H1 (cell line): ENCODE data around the gene MLLT11. TPM values are rescaled to one million over a fixed set of nuclear protein-coding genes. Genes with fewer than 3 reads are reported as not detected.

Experiments used
- CTCF ChIA-PET: fragments of 300-600 bp; sonication (Branson Sonifier 250); formaldehyde crosslinking; loops from one replicate; lab custom pipeline; 2021; ENCODE audit not compliant: partially characterized antibody; lab: Charles Lee
- POLR2A ChIA-PET: fragments of 300-600 bp; sonication (Branson Sonifier 250); formaldehyde crosslinking; loops from one replicate; lab custom pipeline; 2021; ENCODE audit warnings: inconsistent platforms; ENCODE audit not compliant: partially characterized antibody; lab: Charles Lee
- DNase-seq, 2 experiments: peaks; one replicate each; pipeline versions ENCODE4 v3.0.0 to v3.0.0-alpha.2; 2010 to 2022; ENCODE audit warnings: low spot score in 2 of 2, low read depth in 1 of 2, mixed read lengths in 1 of 2
- FAIRE-seq: peaks from 2 replicates; lab custom pipeline; 2011; peaks lifted over from hg19 to GRCh38; lab: Jason Lieb, UNC
- H2AFZ ChIP-seq: 2 replicates; pipeline ENCODE4 v1.8.1; 2012; ENCODE audit warnings: low read length, inconsistent platforms
- H2AK5ac ChIP-seq: 2 replicates; pipeline ENCODE4 v1.6.1; 2013; ENCODE audit warnings: low read depth, low read length
- H2BK120ac ChIP-seq: replicated peaks from 2 replicates; pipeline ENCODE3; 2013; ENCODE audit warnings: low read depth, low read length, inconsistent platforms
- H2BK12ac ChIP-seq: 2 replicates; pipeline ENCODE4 v1.6.1; 2013; ENCODE audit warnings: low read depth, low read length
- H2BK15ac ChIP-seq: 2 replicates; pipeline ENCODE4 v1.6.1; 2013; ENCODE audit warnings: low read length
- H2BK20ac ChIP-seq: 2 replicates; pipeline ENCODE4 v1.6.1; 2013; ENCODE audit warnings: low read length
- H2BK5ac ChIP-seq: 2 replicates; pipeline ENCODE4 v1.6.1; 2013; ENCODE audit warnings: low read depth, low read length
- H3K14ac ChIP-seq: 2 replicates; pipeline ENCODE4 v1.6.1; 2013; ENCODE audit warnings: inconsistent platforms; ENCODE audit not compliant: insufficient read length
- H3K18ac ChIP-seq: 2 replicates; pipeline ENCODE4 v1.6.1; 2013; ENCODE audit warnings: low read length; ENCODE audit errors: extremely low read depth
- H3K23ac ChIP-seq: 2 replicates; pipeline ENCODE4 v1.6.1; 2013; ENCODE audit warnings: inconsistent platforms; ENCODE audit not compliant: insufficient read length
- H3K23me2 ChIP-seq: 2 replicates; pipeline ENCODE4 v1.6.1; 2013; ENCODE audit warnings: low read depth, low read length
- H3K27ac ChIP-seq: 2 replicates; pipeline ENCODE4 v1.6.1; 2011; ENCODE audit warnings: low read depth, low read length, inconsistent platforms
- H3K27me3 ChIP-seq, 4 experiments: replicated peaks in 1 of 4; 1 replicate in 1 of 4; 2 replicates in 3 of 4; pipeline versions ENCODE4 v1.6.1 to v1.8.1; 2011 to 2013; ENCODE audit warnings: low read length in 3 of 4, mild to moderate bottlenecking in 3 of 4, inconsistent platforms in 2 of 4, mixed read lengths in 2 of 4, moderate library complexity in 1 of 4; ENCODE audit not compliant: control insufficient read depth in 3 of 4, insufficient read depth in 3 of 4; ENCODE audit errors: extremely low read depth in 1 of 4
- H3K36me3 ChIP-seq, 4 experiments: 2 replicates each; pipeline versions ENCODE4 v1.6.1 to v1.8.1; 2011 to 2013; ENCODE audit warnings: mild to moderate bottlenecking in 4 of 4, low read length in 3 of 4, moderate library complexity in 2 of 4, control low read depth in 1 of 4, inconsistent platforms in 1 of 4; ENCODE audit not compliant: insufficient read depth in 4 of 4, control insufficient read depth in 2 of 4
- H3K4ac ChIP-seq: replicated peaks from 2 replicates; pipeline ENCODE3; 2013; ENCODE audit warnings: low read length, low read depth, mixed read lengths, inconsistent platforms; ENCODE audit not compliant: insufficient read length
- H3K4me1 ChIP-seq, 4 experiments: replicated peaks in 1 of 4; 1 replicate in 1 of 4; 2 replicates in 3 of 4; pipeline versions ENCODE4 v1.6.1 to v1.8.1; 2011 to 2013; ENCODE audit warnings: low read length in 3 of 4, inconsistent platforms in 2 of 4, mixed read lengths in 1 of 4; ENCODE audit not compliant: insufficient read depth in 4 of 4, control insufficient read depth in 3 of 4
- H3K4me2 ChIP-seq, 2 experiments: 2 replicates each; pipeline versions ENCODE4 v1.6.1 to v1.8.1; 2011 to 2013; ENCODE audit warnings: low read depth in 2 of 2, low read length in 2 of 2, control low read depth in 1 of 2, inconsistent platforms in 1 of 2, mild to moderate bottlenecking in 1 of 2; ENCODE audit not compliant: insufficient read depth in 1 of 2
- H3K4me3 ChIP-seq, 4 experiments: fragments of 200-600, 300-600 bp in 1 of 4; sonication (generic), shearing (Covaris generic), sonication (Bioruptor Twin) in 1 of 4; 2 replicates each; pipeline versions ENCODE4 v1.5.1 to v1.8.1; 2011 to 2016; ENCODE audit warnings: low read length in 4 of 4, low read depth in 3 of 4, control low read depth in 2 of 4, inconsistent platforms in 2 of 4, mild to moderate bottlenecking in 2 of 4, mixed read lengths in 1 of 4, moderate library complexity in 1 of 4; ENCODE audit not compliant: insufficient read depth in 2 of 4; ENCODE audit errors: extremely low read depth in 1 of 4
- H3K56ac ChIP-seq: replicated peaks from 2 replicates; pipeline ENCODE3; 2013; ENCODE audit warnings: low read depth, mild to moderate bottlenecking, mixed read lengths, low read length, inconsistent platforms; ENCODE audit not compliant: insufficient read length
- H3K79me1 ChIP-seq: 2 replicates; pipeline ENCODE4 v1.6.1; 2013; ENCODE audit warnings: low read depth, low read length, control low read depth
- H3K79me2 ChIP-seq, 2 experiments: 2 replicates each; pipeline versions ENCODE4 v1.6.1 to v1.8.1; 2012 to 2013; ENCODE audit warnings: low read length in 2 of 2, mild to moderate bottlenecking in 2 of 2, inconsistent platforms in 1 of 2; ENCODE audit not compliant: insufficient read depth in 2 of 2, control insufficient read depth in 1 of 2
- H3K9ac ChIP-seq, 4 experiments: replicated peaks in 1 of 4; 1 replicate in 1 of 4; 2 replicates in 3 of 4; pipeline versions ENCODE4 v1.6.1 to v1.8.1; 2011 to 2013; ENCODE audit warnings: low read depth in 3 of 4, low read length in 3 of 4, control low read depth in 2 of 4, mild to moderate bottlenecking in 2 of 4, moderate library complexity in 2 of 4, inconsistent platforms in 1 of 4; ENCODE audit errors: extremely low read depth in 1 of 4
- H3K9me3 ChIP-seq, 2 experiments: 2 replicates each; pipeline versions ENCODE4 v1.6.1 to v1.8.1; 2012 to 2013; ENCODE audit warnings: mild to moderate bottlenecking in 2 of 2, moderate library complexity in 2 of 2, control low read depth in 1 of 2, inconsistent platforms in 1 of 2, low read depth in 1 of 2, low read length in 1 of 2, mixed read lengths in 1 of 2; ENCODE audit not compliant: insufficient read depth in 2 of 2
- H4K20me1 ChIP-seq, 2 experiments: replicated peaks in 1 of 2; 2 replicates each; pipeline versions ENCODE3 to v1.8.1; 2011 to 2013; ENCODE audit warnings: inconsistent platforms in 2 of 2, low read length in 2 of 2, mild to moderate bottlenecking in 1 of 2; ENCODE audit not compliant: insufficient read depth in 2 of 2, control insufficient read depth in 1 of 2
- H4K5ac ChIP-seq: 2 replicates; pipeline ENCODE4 v1.6.1; 2013; ENCODE audit warnings: low read length, low read depth, mixed read lengths, inconsistent platforms; ENCODE audit not compliant: insufficient read length
- H4K8ac ChIP-seq: 2 replicates; pipeline ENCODE4 v1.8.0; 2013; ENCODE audit warnings: mild to moderate bottlenecking, moderate library complexity, low read length, inconsistent platforms; ENCODE audit not compliant: insufficient read depth; ENCODE audit errors: extremely low read depth
- H4K91ac ChIP-seq: replicated peaks from 2 replicates; pipeline ENCODE3; 2013; ENCODE audit warnings: low read length, mixed read lengths, inconsistent platforms; ENCODE audit not compliant: insufficient read length
- CEBPB ChIP-seq: IDR thresholded peaks from 2 replicates; pipeline ENCODE4 v1.6.1; 2012; ENCODE audit warnings: low read depth, low read length
- SP1 ChIP-seq: IDR thresholded peaks from 2 replicates; pipeline ENCODE4 v1.6.1; 2011; ENCODE audit warnings: low read depth, low read length
- WGBS, 2 experiments: shearing (Covaris generic) in 1 of 2; methylation state at CpG; one replicate each; pipeline versions ENCODE4 v1.1.6 to v1.1.7; 2013 to 2015; ENCODE audit warnings: low lambda C conversion rate in 2 of 2, mixed read lengths in 2 of 2, inconsistent platforms in 1 of 2, low coverage in 1 of 2, missing lambda C conversion rate in 1 of 2; ENCODE audit not compliant: insufficient replicate concordance in 2 of 2, insufficient coverage in 1 of 2, insufficient read length in 1 of 2; ENCODE audit errors: extremely low coverage in 1 of 2, missing lambda C conversion rate in 1 of 2; 5-methylcytosine and 5-hydroxymethylcytosine counted together
- polyA plus RNA-seq, 7 experiments: library from polyadenylated mRNA; depleted of rRNA in 3 of 7; stranded (reverse) in 5 of 7; unstranded in 2 of 7; fragments of >200 nt in 5 of 7; fragments of 200-250 nt in 2 of 7; gene quantifications; 1 replicate in 5 of 7; 2 replicates in 1 of 7; 4 replicates in 1 of 7; pipeline versions ENCODE4 v1.2.1 to v1.2.3, GENCODE V29; 2011 to 2013; ENCODE audit warnings: missing spikeins in 2 of 7, mixed read lengths in 2 of 7
- total RNA-seq: library from RNA; stranded (reverse); fragmentation: NEBNext Ultra II Directional; extraction: Animal tissue kit (Norgen Biotek cat#: 25700); gene quantifications from 2 replicates; pipeline ENCODE4 v1.2.1, GENCODE V29; 2021
- TF ChIP-seq, protein P1 (sequence below): IDR thresholded peaks from 2 replicates; pipeline ENCODE4 v1.6.1; 2011; ENCODE audit warnings: low read depth, mild to moderate bottlenecking, low read length; ENCODE audit not compliant: insufficient read depth
- TF ChIP-seq, protein P2 (sequence below), 3 experiments: IDR thresholded peaks; 1 replicate in 2 of 3; 2 replicates in 1 of 3; pipeline versions ENCODE4 v1.5.1 to v1.6.1; 2011; ENCODE audit warnings: low read length in 3 of 3, mild to moderate bottlenecking in 3 of 3, inconsistent platforms in 2 of 3, low read depth in 1 of 3, moderate library complexity in 1 of 3; ENCODE audit not compliant: insufficient read depth in 1 of 3; ENCODE audit errors: control extremely low read depth in 1 of 3

MLLT11 gene
- total and polyA plus RNA-seq, 2 of the 8 experiments (the other 6 are each of a cell fraction or from before 2014, with no cell fraction given): 13.7 to 18.1 TPM

DNA sequence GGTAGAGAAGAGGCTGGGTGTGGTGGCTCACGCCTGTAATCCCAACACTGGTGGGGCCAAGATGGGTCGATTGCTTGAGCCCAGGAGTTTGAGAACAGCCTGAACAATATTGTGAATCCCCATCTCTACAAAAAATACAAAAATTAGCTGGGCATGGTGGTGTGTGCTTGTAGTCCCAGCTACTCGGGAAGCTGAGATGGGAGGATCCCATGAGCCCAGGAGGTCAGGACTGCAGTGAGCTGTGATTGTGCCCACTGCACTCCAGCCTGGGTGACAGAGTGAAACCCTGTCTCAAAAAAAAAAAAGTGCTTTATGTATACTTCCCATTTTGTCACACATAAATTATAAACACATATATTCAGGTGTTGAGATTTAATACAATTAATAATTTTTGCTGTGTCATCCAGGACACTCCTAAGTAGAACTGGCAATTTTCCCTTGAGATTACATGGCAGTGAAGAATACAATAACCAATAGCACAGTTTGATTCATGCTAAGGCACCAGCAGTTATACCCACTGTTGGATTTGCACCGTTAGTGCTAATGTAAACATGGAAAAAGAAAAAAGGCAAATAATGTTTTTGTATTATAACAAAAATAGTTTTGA is 25.9 kb downstream of the MLLT11 start:
- Histone ChIP-seq H3K23me2 (no peaks in the 10 kb centered on the region), H3K4me2 (no peak overlapping the region), H3K23ac (no peak overlapping the region), H3K14ac (no peak overlapping the region), H2BK12ac (no peak overlapping the region), H3K4me1 (no peaks in the 10 kb centered on the region; a peak in 2 of 7 replicates), H3K79me2 (no peaks in the 10 kb centered on the region), H2BK15ac (no peak overlapping the region), H4K8ac (no peak overlapping the region), H2BK120ac (no peak overlapping the region), H3K4ac (no peak overlapping the region), H3K9ac (no peak overlapping the region), H4K20me1 (no peaks in the 10 kb centered on the region), H3K27me3 (no peaks in the 10 kb centered on the region), H3K4me3 (no peak overlapping the region), H2BK20ac (no peak overlapping the region), H3K79me1 (no peaks in the 10 kb centered on the region), H3K27ac (no peak overlapping the region), H2AK5ac (no peak overlapping the region), H3K56ac (no peak overlapping the region), H2AFZ (no peak overlapping the region), H3K36me3 (no peaks in the 10 kb centered on the region), H4K91ac (no peak overlapping the region), H3K18ac (no peak overlapping the region), H3K9me3 (no peaks in the 10 kb centered on the region), H2BK5ac (no peak overlapping the region), H4K5ac (no peak overlapping the region)
- FAIRE-seq (no peak), DNase-seq (no peak)
- ChIA-PET POLR2A (interaction anchor here (0.5 to 0.9 kb wide), 3 partner anchors 14 to 545 kb away, joined by 3 read pairs; no protein-coding TSS in a partner anchor), CTCF (interaction anchor here (0.7 to 6.8 kb wide), 8 partner anchors 10 to 90 kb away, joined by 3 to 58 read pairs (median 3); partner anchors contain the start of genes CDC42SE1 and TMOD4)
- TF ChIP-seq SP1 (no peak), CEBPB (no peak)
- TF ChIP-seq, protein P1, sequence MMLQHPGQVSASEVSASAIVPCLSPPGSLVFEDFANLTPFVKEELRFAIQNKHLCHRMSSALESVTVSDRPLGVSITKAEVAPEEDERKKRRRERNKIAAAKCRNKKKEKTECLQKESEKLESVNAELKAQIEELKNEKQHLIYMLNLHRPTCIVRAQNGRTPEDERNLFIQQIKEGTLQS: no peak
- TF ChIP-seq, protein P2, sequence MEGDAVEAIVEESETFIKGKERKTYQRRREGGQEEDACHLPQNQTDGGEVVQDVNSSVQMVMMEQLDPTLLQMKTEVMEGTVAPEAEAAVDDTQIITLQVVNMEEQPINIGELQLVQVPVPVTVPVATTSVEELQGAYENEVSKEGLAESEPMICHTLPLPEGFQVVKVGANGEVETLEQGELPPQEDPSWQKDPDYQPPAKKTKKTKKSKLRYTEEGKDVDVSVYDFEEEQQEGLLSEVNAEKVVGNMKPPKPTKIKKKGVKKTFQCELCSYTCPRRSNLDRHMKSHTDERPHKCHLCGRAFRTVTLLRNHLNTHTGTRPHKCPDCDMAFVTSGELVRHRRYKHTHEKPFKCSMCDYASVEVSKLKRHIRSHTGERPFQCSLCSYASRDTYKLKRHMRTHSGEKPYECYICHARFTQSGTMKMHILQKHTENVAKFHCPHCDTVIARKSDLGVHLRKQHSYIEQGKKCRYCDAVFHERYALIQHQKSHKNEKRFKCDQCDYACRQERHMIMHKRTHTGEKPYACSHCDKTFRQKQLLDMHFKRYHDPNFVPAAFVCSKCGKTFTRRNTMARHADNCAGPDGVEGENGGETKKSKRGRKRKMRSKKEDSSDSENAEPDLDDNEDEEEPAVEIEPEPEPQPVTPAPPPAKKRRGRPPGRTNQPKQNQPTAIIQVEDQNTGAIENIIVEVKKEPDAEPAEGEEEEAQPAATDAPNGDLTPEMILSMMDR (IDR thresholded peaks at IDR 0.05; ENCODE audit: control extremely low read depth in 1 of 3, insufficient read depth in 1 of 3, low read depth in 1 of 3, low read length in 3 of 3): no peak
- 84% methylated on average over 4 of the region's 4 CpGs; no CpG with 5 or more reads in 1 of the 2 experiments for WGBS, 2 experiments
